ENCODE results near the gene IRGC. TPM values are rescaled to one million over a fixed set of nuclear protein-coding genes. Genes with fewer than 3 reads are reported as not detected.
A peak's percentile ranks its signal among the peaks of the same experiment; 100 is the strongest.

The IRGC gene
- total and polyA plus RNA-seq, 2 of the 13 experiments (the other 11 are each of a cell fraction or from before 2014, with no cell fraction given) = not detected

DNA sequence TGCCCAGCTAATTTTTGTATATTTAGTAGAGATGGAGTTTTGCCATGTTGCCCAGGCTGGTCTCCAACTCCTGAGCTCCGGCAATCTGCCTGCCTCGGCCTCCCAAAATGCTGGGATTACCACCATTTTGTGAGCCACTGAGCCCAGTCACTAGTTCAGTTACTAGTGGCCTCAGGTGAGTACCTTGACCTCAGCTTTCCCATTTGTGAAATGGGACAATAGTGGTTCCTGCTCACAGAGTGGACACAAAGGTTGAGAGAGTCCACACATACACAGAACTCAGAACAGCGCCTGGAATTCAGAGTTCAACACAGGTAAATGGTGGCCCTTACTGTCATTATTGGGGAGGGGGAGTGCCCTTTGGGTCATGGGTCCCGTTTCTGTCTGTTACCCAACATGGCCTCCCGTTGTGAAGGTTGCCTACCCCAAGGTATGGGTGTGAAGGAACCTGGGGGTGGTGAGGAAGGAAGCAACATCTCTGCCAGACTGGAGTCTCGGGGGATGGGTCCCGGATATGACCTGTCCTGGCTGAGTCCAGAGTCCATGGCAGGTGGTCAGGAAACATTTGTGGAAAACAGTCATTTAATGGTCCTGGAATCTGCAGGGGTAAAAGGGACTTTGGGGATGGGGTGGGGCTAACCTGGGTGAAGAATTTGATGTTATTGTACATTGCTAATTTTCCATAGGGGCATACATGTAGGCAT lies 11.7 kb upstream of the IRGC start (continued):
- TF ChIP-seq, protein P1, sequence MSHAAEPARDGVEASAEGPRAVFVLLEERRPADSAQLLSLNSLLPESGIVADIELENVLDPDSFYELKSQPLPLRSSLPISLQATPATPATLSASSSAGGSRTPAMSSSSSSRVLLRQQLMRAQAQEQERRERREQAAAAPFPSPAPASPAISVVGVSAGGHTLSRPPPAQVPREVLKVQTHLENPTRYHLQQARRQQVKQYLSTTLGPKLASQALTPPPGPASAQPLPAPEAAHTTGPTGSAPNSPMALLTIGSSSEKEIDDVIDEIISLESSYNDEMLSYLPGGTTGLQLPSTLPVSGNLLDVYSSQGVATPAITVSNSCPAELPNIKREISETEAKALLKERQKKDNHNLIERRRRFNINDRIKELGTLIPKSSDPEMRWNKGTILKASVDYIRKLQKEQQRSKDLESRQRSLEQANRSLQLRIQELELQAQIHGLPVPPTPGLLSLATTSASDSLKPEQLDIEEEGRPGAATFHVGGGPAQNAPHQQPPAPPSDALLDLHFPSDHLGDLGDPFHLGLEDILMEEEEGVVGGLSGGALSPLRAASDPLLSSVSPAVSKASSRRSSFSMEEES (CRISPR knock-in tag; IDR thresholded peaks at IDR 0.05) = 0 out of 2 replicates have a peak, but pooled peaks have one; percentile 23
- TF ChIP-seq POLR2A (IDR thresholded peaks at IDR 0.05; ENCODE audit: insufficient read depth in 1 of 2, low read depth in 2 of 2, low read length in 2 of 2) = peak in 1 of 2 experiments; percentile 24; a peak in 1 of 4 replicates
- TF ChIP-seq, protein P2, sequence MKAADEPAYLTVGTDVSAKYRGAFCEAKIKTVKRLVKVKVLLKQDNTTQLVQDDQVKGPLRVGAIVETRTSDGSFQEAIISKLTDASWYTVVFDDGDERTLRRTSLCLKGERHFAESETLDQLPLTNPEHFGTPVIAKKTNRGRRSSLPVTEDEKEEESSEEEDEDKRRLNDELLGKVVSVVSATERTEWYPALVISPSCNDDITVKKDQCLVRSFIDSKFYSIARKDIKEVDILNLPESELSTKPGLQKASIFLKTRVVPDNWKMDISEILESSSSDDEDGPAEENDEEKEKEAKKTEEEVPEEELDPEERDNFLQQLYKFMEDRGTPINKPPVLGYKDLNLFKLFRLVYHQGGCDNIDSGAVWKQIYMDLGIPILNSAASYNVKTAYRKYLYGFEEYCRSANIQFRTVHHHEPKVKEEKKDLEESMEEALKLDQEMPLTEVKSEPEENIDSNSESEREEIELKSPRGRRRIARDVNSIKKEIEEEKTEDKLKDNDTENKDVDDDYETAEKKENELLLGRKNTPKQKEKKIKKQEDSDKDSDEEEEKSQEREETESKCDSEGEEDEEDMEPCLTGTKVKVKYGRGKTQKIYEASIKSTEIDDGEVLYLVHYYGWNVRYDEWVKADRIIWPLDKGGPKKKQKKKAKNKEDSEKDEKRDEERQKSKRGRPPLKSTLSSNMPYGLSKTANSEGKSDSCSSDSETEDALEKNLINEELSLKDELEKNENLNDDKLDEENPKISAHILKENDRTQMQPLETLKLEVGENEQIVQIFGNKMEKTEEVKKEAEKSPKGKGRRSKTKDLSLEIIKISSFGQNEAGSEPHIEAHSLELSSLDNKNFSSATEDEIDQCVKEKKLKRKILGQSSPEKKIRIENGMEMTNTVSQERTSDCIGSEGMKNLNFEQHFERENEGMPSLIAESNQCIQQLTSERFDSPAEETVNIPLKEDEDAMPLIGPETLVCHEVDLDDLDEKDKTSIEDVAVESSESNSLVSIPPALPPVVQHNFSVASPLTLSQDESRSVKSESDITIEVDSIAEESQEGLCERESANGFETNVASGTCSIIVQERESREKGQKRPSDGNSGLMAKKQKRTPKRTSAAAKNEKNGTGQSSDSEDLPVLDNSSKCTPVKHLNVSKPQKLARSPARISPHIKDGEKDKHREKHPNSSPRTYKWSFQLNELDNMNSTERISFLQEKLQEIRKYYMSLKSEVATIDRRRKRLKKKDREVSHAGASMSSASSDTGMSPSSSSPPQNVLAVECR (CRISPR knock-in tag; IDR thresholded peaks at IDR 0.05; ENCODE audit: borderline replicate concordance) = no peak
- TF ChIP-seq HNRNPH1 (optimal IDR thresholded peaks at IDR 0.05; ENCODE audit: low read depth, low read length) = no peak
- TF ChIP-seq, protein P3, sequence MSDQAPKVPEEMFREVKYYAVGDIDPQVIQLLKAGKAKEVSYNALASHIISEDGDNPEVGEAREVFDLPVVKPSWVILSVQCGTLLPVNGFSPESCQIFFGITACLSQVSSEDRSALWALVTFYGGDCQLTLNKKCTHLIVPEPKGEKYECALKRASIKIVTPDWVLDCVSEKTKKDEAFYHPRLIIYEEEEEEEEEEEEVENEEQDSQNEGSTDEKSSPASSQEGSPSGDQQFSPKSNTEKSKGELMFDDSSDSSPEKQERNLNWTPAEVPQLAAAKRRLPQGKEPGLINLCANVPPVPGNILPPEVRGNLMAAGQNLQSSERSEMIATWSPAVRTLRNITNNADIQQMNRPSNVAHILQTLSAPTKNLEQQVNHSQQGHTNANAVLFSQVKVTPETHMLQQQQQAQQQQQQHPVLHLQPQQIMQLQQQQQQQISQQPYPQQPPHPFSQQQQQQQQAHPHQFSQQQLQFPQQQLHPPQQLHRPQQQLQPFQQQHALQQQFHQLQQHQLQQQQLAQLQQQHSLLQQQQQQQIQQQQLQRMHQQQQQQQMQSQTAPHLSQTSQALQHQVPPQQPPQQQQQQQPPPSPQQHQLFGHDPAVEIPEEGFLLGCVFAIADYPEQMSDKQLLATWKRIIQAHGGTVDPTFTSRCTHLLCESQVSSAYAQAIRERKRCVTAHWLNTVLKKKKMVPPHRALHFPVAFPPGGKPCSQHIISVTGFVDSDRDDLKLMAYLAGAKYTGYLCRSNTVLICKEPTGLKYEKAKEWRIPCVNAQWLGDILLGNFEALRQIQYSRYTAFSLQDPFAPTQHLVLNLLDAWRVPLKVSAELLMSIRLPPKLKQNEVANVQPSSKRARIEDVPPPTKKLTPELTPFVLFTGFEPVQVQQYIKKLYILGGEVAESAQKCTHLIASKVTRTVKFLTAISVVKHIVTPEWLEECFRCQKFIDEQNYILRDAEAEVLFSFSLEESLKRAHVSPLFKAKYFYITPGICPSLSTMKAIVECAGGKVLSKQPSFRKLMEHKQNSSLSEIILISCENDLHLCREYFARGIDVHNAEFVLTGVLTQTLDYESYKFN (CRISPR knock-in tag; conservative IDR thresholded peaks at IDR 0.05) = peak; percentile 67
- TF ChIP-seq, protein P4, sequence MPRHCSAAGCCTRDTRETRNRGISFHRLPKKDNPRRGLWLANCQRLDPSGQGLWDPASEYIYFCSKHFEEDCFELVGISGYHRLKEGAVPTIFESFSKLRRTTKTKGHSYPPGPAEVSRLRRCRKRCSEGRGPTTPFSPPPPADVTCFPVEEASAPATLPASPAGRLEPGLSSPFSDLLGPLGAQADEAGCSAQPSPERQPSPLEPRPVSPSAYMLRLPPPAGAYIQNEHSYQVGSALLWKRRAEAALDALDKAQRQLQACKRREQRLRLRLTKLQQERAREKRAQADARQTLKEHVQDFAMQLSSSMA (CRISPR knock-in tag; IDR thresholded peaks at IDR 0.05) = no peak
- TF ChIP-seq JUNB (CRISPR knock-in tag; IDR thresholded peaks at IDR 0.05; ENCODE audit: borderline replicate concordance) = no peak
- TF ChIP-seq HNF4A (CRISPR knock-in tag; IDR thresholded peaks at IDR 0.05) = peak; percentile 65; the same call in 1 of the 2 replicates
- TF ChIP-seq PCBP2 (optimal IDR thresholded peaks at IDR 0.05; ENCODE audit: low read depth, low read length, poor library complexity, severe bottlenecking) = no peak
- no peak for TF ChIP-seq ZNF672 (CRISPR knock-in tag; IDR thresholded peaks at IDR 0.05)
- no peak for TF ChIP-seq ZNF160 (CRISPR knock-in tag; IDR thresholded peaks at IDR 0.05)
- no peak for TF ChIP-seq NR1H2 (CRISPR knock-in tag; IDR thresholded peaks at IDR 0.05; ENCODE audit: borderline replicate concordance, low read depth)
- peak in 1 of 2 experiments; percentile 47; a peak in 1 of 4 replicates for TF ChIP-seq EP300 (IDR thresholded peaks at IDR 0.05; ENCODE audit: low read depth in 2 of 2, low read length in 2 of 2)
- TF ChIP-seq EP300 (CRISPR knock-in tag; IDR thresholded peaks at IDR 0.05; ENCODE audit: borderline replicate concordance) = 0 out of 2 replicates have a peak, but pooled peaks have one; percentile 52
- peak; percentile 97 for TF ChIP-seq ZNF629 (CRISPR knock-in tag; conservative IDR thresholded peaks at IDR 0.05)
- no peak for TF ChIP-seq ZKSCAN5 (CRISPR knock-in tag; IDR thresholded peaks at IDR 0.05)
- peak; percentile 44; the same call in 1 of the 2 replicates for TF ChIP-seq KAT8 (CRISPR knock-in tag; IDR thresholded peaks at IDR 0.05)
- no peak for TF ChIP-seq FOXP1 (IDR thresholded peaks at IDR 0.05)
- no peak for TF ChIP-seq FOXP1 (CRISPR knock-in tag; IDR thresholded peaks at IDR 0.05)
- no peak for TF ChIP-seq ZNF33B (CRISPR knock-in tag; IDR thresholded peaks at IDR 0.05)
- TF ChIP-seq DNMT1 (CRISPR knock-in tag; IDR thresholded peaks at IDR 0.05) = no peak

All from HepG2 (cell line).